Erythroblast (primary cell): Measurements from ENCODE around the gene NXPE1.

ENCODE experiments used
- GATA1 ChIP-seq: IDR thresholded peaks from 2 replicates; pipeline ENCODE4 v1.6.1; 2011; ENCODE audit warnings: low read depth, mild to moderate bottlenecking, control low read depth, low read length, moderate library complexity
- POLR2A ChIP-seq: IDR thresholded peaks from 2 replicates; pipeline ENCODE4 v1.6.1; 2011; ENCODE audit warnings: mild to moderate bottlenecking, low read length

GRCh38 chr11:114594703-114595102 lies 35.0 kb upstream of the NXPE1 start:
- TF ChIP-seq POLR2A (no peak), GATA1 (no peak)
